ENCODE data around the gene RPS6KA2.

The RPS6KA2 gene

DNA sequence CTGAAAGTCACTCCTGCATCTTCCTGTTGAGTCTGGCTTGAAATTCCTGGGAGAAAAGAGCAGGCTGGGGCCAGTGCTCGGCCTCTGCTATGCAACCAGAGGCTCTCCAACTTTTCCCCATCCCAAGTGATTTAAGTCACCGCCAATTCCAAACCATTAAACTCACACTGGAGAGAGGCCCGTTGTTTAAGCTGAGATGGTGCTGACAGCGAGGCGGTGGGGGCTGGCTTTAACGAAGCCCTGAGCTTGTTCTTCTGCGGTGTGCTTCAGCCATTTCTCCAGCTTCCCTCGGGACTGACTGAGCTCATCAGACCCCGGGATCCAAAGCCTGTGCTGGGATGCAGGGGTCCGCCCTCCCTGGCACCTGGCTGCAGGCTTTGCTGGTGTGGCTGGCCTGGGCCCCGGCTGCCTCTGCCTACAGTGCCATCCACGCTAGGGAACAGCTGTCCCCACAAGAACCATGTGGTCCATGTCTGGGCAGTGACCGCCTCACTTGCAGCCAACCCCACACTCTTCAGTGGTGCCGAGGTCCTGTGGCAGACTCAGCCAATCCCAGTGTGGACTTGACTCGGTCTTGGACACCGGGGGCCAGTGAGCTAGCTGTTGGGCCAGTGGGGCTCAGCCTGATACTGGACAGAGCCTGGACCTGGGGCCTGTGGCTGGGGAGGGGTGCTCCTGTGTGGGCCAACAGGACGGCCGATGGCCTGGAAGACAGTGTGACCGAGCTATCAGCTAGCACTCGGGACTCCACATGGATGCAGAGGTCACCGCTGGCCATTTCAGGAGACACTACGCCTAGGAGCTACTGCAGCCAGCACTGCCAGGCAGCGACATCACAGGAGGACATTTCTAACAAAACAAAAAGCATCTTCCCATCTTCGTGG, 61.7 kb downstream of the RPS6KA2 start:
- Histone ChIP-seq H3K36me3 (ENCODE audit: control insufficient read depth, insufficient read depth, low read length) (no peaks in the 10 kb centered on the region), H3K27me3 (ENCODE audit: control insufficient read depth, insufficient read depth, low read length) (no peaks in the 10 kb centered on the region), H3K9ac (ENCODE audit: low read length) (no peak overlapping the region), H3K27ac (ENCODE audit: low read depth, low read length) (peak overlapping the region; percentile 9), H3K4me3 (ENCODE audit: low read length) (no peak overlapping the region), H3K4me1 (ENCODE audit: control insufficient read depth, insufficient read depth, low read length) (peaks cover 9% of the 10 kb centered on the region)

DNA sequence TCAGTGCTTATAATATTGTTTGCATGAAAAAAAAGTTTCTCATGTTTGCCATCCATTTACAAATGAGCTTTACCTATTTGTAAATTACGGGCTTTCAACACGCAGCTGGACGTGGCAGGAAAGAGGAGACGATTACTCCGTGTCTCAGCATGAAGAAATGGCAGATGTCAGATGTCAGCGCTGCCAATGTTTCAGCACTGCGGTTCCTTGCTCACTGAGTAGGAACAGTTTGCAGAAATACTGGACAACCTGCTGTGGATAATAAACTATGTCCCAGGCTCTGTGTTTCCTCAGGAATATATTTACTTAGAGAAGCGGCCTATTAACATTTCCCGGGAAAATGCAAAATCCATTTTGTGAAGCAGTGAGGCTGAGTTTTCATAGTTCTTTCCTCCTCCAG, 63.2 kb downstream of the RPS6KA2 start:
- Histone ChIP-seq H3K4me3 (ENCODE audit: low read length) (no peak overlapping the region), H3K27me3 (ENCODE audit: control insufficient read depth, insufficient read depth, low read length) (no peaks in the 10 kb centered on the region), H3K9ac (ENCODE audit: low read length) (no peak overlapping the region), H3K36me3 (ENCODE audit: control insufficient read depth, insufficient read depth, low read length) (no peaks in the 10 kb centered on the region), H3K4me1 (ENCODE audit: control insufficient read depth, insufficient read depth, low read length) (peaks cover 9% of the 10 kb centered on the region), H3K27ac (ENCODE audit: low read depth, low read length) (no peak overlapping the region)

DNA sequence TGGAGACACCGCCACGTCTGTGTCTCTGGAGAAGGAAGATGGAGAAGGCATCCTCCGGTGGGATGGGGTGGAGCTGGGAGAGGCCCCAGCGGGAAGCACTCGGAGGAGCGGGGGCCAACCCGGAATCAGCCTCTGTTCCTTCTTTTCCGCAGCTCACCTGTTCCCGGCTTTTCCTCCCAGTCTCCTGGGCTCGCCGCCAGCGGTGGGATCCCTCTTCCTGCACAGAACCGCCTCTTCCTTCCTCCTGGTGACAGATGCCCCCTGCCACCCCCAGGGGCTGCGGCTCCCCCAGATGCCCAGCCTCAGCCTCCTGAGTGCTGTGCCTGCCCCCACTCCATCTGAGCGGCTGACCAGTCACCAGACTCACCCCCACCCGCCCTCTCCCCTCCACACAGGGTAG, 63.9 kb downstream of the RPS6KA2 start:
- no peak overlapping the region for H3K27ac ChIP-seq (ENCODE audit: low read depth, low read length)
- no peak overlapping the region for H3K9ac ChIP-seq (ENCODE audit: low read length)
- H3K27me3 ChIP-seq (ENCODE audit: control insufficient read depth, insufficient read depth, low read length): no peaks in the 10 kb centered on the region
- no peak overlapping the region for H3K4me3 ChIP-seq (ENCODE audit: low read length)
- peaks cover 9% of the 10 kb centered on the region for H3K4me1 ChIP-seq (ENCODE audit: control insufficient read depth, insufficient read depth, low read length)
- no peaks in the 10 kb centered on the region for H3K36me3 ChIP-seq (ENCODE audit: control insufficient read depth, insufficient read depth, low read length)

DNA sequence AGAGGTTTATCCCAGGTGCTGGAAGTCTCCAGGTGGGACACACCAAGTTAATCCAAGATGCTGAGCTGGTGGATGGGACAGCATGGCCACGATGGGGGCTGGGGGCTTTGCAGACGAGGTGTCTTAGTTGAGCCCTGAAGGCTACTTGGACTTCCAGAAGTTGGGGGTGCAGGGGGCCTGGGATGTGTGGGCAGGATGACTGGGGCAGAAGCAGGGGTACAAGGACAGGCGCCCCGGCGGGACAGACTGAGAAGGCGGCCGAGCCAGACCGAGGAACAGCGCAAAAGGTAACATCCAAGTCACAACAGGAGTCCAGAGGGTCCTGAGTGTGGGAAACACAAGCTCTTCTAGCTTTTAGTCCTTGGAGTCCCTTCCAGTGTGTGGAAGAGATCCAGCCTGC, 64.3 kb downstream of the RPS6KA2 start:
- no peaks in the 10 kb centered on the region for H3K27me3 ChIP-seq (ENCODE audit: control insufficient read depth, insufficient read depth, low read length)
- no peak overlapping the region for H3K4me3 ChIP-seq (ENCODE audit: low read length)
- H3K4me1 ChIP-seq (ENCODE audit: control insufficient read depth, insufficient read depth, low read length): peaks cover 9% of the 10 kb centered on the region
- H3K9ac ChIP-seq (ENCODE audit: low read length): no peak overlapping the region
- no peak overlapping the region for H3K27ac ChIP-seq (ENCODE audit: low read depth, low read length)
- H3K36me3 ChIP-seq (ENCODE audit: control insufficient read depth, insufficient read depth, low read length): no peaks in the 10 kb centered on the region

DNA sequence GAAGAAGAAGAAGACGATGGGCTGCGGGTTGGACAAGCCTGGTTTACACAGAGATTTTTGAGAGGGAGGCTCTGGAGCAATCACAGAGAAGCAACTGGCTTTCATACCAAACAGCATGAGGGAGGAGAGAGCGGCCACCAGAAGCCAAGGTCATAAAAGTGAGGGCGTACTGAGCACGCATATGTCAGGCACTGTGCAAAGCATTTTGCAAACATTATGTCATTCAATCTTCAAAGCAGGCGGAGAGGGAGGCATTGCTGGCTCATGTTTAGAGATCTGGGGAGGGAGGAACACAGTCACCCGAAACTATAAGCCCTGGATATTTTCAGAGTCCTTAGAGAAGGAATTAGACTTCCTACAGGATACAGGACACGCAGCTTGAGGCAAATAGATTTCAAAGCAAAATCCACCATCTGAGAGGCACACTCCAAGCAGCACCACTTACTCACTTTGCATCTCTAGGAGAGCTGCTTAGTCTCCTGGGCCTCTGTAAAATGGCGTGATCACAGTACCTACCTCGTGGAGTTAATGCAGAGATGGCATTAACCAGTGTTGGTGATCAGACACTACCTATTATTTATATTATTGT, 65.2 kb downstream of the RPS6KA2 start:
- peak overlapping the region; percentile 72 for H3K27ac ChIP-seq (ENCODE audit: low read depth, low read length)

DNA sequence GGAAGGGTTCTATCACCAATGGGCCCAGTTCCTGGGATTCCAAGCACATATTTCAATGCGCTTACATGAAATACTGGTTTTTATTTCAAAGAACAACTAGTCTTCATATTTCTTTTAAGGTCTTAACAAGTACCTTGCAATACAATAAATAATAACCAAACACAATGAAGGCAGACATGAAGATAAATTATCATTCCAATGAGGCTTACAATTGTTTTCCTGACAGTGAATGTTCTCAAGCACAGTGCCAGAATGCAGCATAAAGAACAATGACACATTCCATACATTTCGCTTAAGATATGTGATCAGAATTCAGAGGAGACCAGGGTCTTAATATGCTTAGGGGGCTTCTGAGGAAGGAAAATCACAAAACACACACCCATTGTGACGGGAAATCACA, 66.8 kb downstream of the RPS6KA2 start:
- Histone ChIP-seq H3K27ac (ENCODE audit: low read depth, low read length) (no peak overlapping the region), H3K36me3 (ENCODE audit: control insufficient read depth, insufficient read depth, low read length) (no peaks in the 10 kb centered on the region), H3K4me1 (ENCODE audit: control insufficient read depth, insufficient read depth, low read length) (peaks cover 15% of the 10 kb centered on the region), H3K27me3 (ENCODE audit: control insufficient read depth, insufficient read depth, low read length) (no peaks in the 10 kb centered on the region), H3K4me3 (ENCODE audit: low read length) (no peak overlapping the region), H3K9ac (ENCODE audit: low read length) (no peak overlapping the region)

More for the DNA sequence above, 65.2 kb downstream of the RPS6KA2 start:
- Histone ChIP-seq H3K27me3 (ENCODE audit: control insufficient read depth, insufficient read depth, low read length) (no peaks in the 10 kb centered on the region), H3K4me1 (ENCODE audit: control insufficient read depth, insufficient read depth, low read length) (peaks cover 12% of the 10 kb centered on the region), H3K4me3 (ENCODE audit: low read length) (no peak overlapping the region), H3K9ac (ENCODE audit: low read length) (no peak overlapping the region), H3K36me3 (ENCODE audit: control insufficient read depth, insufficient read depth, low read length) (no peaks in the 10 kb centered on the region)

DNA sequence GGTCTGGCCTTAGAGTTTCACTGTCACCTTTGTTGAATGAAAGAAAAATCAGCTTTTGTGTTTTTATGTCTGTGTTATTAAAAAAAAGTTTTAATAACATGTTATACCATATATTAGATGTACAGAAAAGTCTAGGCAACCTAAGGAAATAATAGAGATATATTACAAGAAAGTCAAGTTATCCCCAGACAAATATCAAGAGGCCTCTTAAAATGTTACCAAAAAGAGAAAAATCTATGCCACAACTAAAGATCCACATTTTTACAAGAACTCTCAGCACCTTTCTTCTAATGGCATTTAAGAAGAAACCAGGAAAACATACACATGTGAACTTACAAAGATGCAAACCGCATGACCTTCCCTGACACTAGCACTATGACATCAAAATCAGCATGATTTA, 67.4 kb downstream of the RPS6KA2 start:
- Histone ChIP-seq H3K9ac (ENCODE audit: low read length) (no peak overlapping the region), H3K36me3 (ENCODE audit: control insufficient read depth, insufficient read depth, low read length) (no peaks in the 10 kb centered on the region), H3K4me3 (ENCODE audit: low read length) (no peak overlapping the region), H3K4me1 (ENCODE audit: control insufficient read depth, insufficient read depth, low read length) (peaks cover 15% of the 10 kb centered on the region), H3K27me3 (ENCODE audit: control insufficient read depth, insufficient read depth, low read length) (no peaks in the 10 kb centered on the region), H3K27ac (ENCODE audit: low read depth, low read length) (no peak overlapping the region)

DNA sequence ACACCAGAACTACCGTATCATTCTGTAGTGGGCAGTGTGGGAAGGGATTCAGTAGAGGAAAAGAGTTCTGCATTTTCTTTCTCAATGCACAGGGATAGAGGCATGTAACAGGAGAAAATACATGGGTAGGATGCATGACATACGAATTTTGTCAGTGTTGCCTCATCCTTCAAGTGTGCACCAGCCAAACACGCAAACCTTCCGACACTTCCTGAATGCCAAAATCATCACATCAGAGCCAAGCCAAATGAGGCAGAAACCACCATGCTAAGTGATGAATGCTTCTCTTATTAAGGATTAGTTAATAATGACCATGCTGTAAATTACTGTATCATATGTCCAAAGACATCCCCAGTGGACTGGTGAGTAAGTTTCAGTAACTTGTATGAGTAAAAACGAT, 67.8 kb downstream of the RPS6KA2 start:
- H3K4me1 ChIP-seq (ENCODE audit: control insufficient read depth, insufficient read depth, low read length): peaks cover 15% of the 10 kb centered on the region
- no peaks in the 10 kb centered on the region for H3K27me3 ChIP-seq (ENCODE audit: control insufficient read depth, insufficient read depth, low read length)
- no peaks in the 10 kb centered on the region for H3K36me3 ChIP-seq (ENCODE audit: control insufficient read depth, insufficient read depth, low read length)
- no peak overlapping the region for H3K27ac ChIP-seq (ENCODE audit: low read depth, low read length)
- H3K4me3 ChIP-seq (ENCODE audit: low read length): no peak overlapping the region
- H3K9ac ChIP-seq (ENCODE audit: low read length): no peak overlapping the region

DNA sequence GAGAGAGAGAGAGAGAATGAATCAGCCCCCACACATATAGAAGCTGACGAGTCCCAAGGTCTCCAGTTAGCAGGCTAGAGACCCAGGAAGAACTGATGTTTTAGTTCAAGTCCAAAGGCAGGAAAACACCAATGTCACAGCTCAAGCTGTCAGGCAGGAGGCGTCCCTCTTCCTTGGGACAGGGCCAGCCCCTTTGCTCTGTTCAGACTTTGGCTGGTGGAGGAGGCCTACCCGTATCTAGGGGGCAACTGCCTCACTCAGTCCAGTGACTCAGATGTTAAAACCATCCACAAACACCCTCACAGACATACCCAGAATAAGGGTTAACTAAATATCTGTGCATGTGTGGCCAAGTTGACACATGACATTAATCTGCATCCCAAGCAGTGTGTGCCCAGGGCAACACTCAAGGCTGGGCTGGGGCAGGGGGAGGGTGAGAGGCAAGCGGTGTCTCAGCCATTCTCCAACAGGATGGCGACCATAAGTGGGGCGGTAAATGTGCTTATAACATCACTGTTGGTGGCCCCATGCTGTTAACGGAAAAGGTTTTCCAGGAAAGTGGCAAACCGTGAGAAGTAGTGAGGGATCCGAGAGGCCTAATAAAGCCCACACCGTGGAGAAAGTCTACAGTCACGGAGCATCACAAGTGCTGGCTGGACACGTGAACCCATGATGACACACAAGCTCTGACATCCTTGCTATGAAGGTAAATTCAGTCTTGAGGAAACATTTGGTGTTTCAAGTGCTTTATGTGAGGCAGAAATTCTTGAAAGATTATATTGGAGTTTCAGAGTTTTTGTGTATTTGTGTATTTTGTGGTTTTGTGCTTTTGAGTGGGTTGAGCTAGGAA, 68.7 kb downstream of the RPS6KA2 start:
- H3K27ac ChIP-seq (ENCODE audit: low read depth, low read length): no peak overlapping the region
- H3K27me3 ChIP-seq (ENCODE audit: control insufficient read depth, insufficient read depth, low read length): no peaks in the 10 kb centered on the region
- no peak overlapping the region for H3K4me3 ChIP-seq (ENCODE audit: low read length)
- peaks cover 15% of the 10 kb centered on the region for H3K4me1 ChIP-seq (ENCODE audit: control insufficient read depth, insufficient read depth, low read length)
- no peaks in the 10 kb centered on the region for H3K36me3 ChIP-seq (ENCODE audit: control insufficient read depth, insufficient read depth, low read length)
- no peak overlapping the region for H3K9ac ChIP-seq (ENCODE audit: low read length)

DNA sequence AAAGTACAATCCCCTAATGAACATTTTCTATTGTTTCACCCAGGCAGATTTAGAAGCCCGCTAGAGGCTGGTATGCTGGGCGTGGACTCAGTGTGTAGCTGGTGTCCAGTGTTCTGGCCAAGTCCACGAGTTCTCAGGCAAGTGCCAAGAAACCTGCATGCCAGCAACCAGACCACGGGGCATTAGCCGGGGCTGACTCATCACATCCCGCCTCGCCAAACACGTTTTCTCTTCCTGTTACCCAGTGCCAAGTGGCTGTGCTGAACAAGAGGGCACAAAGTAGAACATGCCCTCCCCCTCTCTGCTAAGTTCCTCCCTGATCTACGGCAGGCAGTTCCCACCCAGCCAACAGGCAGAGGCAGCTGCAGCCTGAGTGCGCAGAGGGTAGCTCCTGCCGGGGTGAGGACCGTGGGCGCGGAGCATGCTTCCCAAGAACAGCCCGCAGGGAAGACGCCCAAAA, 70.2 kb downstream of the RPS6KA2 start:
- no peak overlapping the region for H3K9ac ChIP-seq (ENCODE audit: low read length)
- H3K4me3 ChIP-seq (ENCODE audit: low read length): peak overlapping the region; percentile 38

DNA sequence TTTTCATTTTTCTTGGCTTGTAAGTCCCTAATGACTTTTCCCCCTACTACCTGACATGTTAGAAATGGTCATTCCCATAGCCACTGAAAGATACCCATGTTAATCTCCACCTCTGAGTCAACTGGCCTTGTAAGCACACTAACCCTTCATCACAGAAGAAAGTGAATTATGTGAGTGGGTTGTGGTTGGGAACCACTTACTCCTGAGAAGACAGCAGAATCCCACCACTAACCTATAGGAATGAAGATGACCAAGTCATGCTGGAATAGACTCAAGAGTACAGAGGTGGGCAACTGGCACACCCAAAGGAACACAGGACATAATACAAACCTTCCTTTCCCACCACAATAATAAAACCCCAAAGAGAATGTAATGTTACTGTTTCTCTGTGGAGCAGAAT, 70.7 kb downstream of the RPS6KA2 start:
- peaks cover 6% of the 10 kb centered on the region for H3K4me1 ChIP-seq (ENCODE audit: control insufficient read depth, insufficient read depth, low read length)
- peak overlapping the region; percentile 55 for H3K27ac ChIP-seq (ENCODE audit: low read depth, low read length)
- no peaks in the 10 kb centered on the region for H3K27me3 ChIP-seq (ENCODE audit: control insufficient read depth, insufficient read depth, low read length)
- H3K4me3 ChIP-seq (ENCODE audit: low read length): no peak overlapping the region
- H3K36me3 ChIP-seq (ENCODE audit: control insufficient read depth, insufficient read depth, low read length): no peaks in the 10 kb centered on the region
- no peak overlapping the region for H3K9ac ChIP-seq (ENCODE audit: low read length)

More for the DNA sequence above, 70.2 kb downstream of the RPS6KA2 start:
- Histone ChIP-seq H3K27ac (ENCODE audit: low read depth, low read length) (peak overlapping the region; percentile 63), H3K27me3 (ENCODE audit: control insufficient read depth, insufficient read depth, low read length) (no peaks in the 10 kb centered on the region), H3K36me3 (ENCODE audit: control insufficient read depth, insufficient read depth, low read length) (no peaks in the 10 kb centered on the region), H3K4me1 (ENCODE audit: control insufficient read depth, insufficient read depth, low read length) (peaks cover 10% of the 10 kb centered on the region)

DNA sequence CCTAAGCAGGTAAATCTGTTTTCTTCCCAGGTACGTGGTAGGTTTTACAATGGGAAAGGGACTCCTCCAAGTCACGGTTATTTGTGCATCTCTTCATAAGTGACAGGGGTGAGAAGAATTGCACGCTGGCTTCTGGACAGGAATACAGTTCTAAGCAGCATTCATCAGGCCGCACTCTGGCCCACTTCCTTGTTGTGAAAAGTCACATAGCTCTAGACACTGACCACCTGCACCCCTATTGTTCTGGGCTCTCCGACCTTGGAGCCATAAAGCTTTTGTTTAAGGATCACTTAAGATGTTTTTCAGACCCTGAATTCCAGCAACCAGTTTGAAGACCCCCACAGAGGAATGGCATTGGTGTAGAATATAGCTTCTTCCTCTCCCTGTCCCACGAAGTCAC, 72.0 kb downstream of the RPS6KA2 start:
- peaks cover 6% of the 10 kb centered on the region for H3K4me1 ChIP-seq (ENCODE audit: control insufficient read depth, insufficient read depth, low read length)
- H3K4me3 ChIP-seq (ENCODE audit: low read length): no peak overlapping the region

More for the DNA sequence above, 72.0 kb downstream of the RPS6KA2 start:
- no peak overlapping the region for H3K9ac ChIP-seq (ENCODE audit: low read length)
- no peaks in the 10 kb centered on the region for H3K27me3 ChIP-seq (ENCODE audit: control insufficient read depth, insufficient read depth, low read length)
- no peak overlapping the region for H3K27ac ChIP-seq (ENCODE audit: low read depth, low read length)
- H3K36me3 ChIP-seq (ENCODE audit: control insufficient read depth, insufficient read depth, low read length): no peaks in the 10 kb centered on the region
